ENCODE measurements around the gene OCEL1.

GRCh38 chr19:17220207-17220758 lies 5.7 kb upstream of the OCEL1 start:
- TF ChIP-seq ZNF138 (tag by site-specific recombination; IDR thresholded peaks at IDR 0.05; ENCODE audit: borderline replicate concordance) (no peak), CTCF (tag by site-specific recombination; IDR thresholded peaks at IDR 0.05) (no peak), ZNF2 (tag by site-specific recombination; IDR thresholded peaks at IDR 0.05) (no peak), PATZ1 (tag by site-specific recombination; IDR thresholded peaks at IDR 0.05) (no peak), ZBTB21 (tag by site-specific recombination; IDR thresholded peaks at IDR 0.05) (no peak)

Measured in HEK293 (cell line).